Measurements from ENCODE around the gene FCAMR.

GRCh38 chr1:206916000-206916709 lies 54.1 kb downstream of the FCAMR start:
- TF ChIP-seq CTCF (IDR thresholded peaks at IDR 0.05) (no peak), POLR2A (IDR thresholded peaks at IDR 0.05) (no peak)
